GM18502 (cell line): ENCODE measurements around the gene PTCSC3.

Source experiments
- ATAC-seq: cut with Tn5 transposase; IDR thresholded peaks from one replicate; pipeline ENCODE4 v1.9.1; 2021; ENCODE audit warnings: mild to moderate bottlenecking; ENCODE audit not compliant: unreplicated experiment, poor library complexity

PTCSC3 gene

GRCh38 chr14:36176524-36176923 lies at the start of gene PTCSC3:
Gene PTCSC3 (minus strand): TSS chr14:36176722.
- ATAC-seq, result no peak

- no peak for ATAC-seq
These were observed 49.6 kb upstream of the PTCSC3 start for GRCh38 chr14:36226164-36226563.

GRCh38 chr14:36224176-36224575 lies 47.7 kb upstream of the PTCSC3 start:
- no peak for ATAC-seq

- no peak for ATAC-seq
These were observed 47.0 kb upstream of the PTCSC3 start for GRCh38 chr14:36223558-36223957.

- no peak for ATAC-seq
These were observed 46.5 kb upstream of the PTCSC3 start for GRCh38 chr14:36222952-36223468.

- no peak for ATAC-seq
These were observed 45.8 kb upstream of the PTCSC3 start for GRCh38 chr14:36222337-36222736.

- ATAC-seq, result no peak
These were observed 44.6 kb upstream of the PTCSC3 start for GRCh38 chr14:36221112-36221511.

- no peak for ATAC-seq
These were observed 41.2 kb upstream of the PTCSC3 start for GRCh38 chr14:36217732-36218131.

GRCh38 chr14:36217027-36217426 lies 40.5 kb upstream of the PTCSC3 start:
- ATAC-seq, result no peak

- no peak for ATAC-seq
These were observed 38.7 kb upstream of the PTCSC3 start for GRCh38 chr14:36215217-36215598.

GRCh38 chr14:36214476-36215216 lies 38.1 kb upstream of the PTCSC3 start:
- no peak for ATAC-seq

GRCh38 chr14:36212987-36213386 lies 36.5 kb upstream of the PTCSC3 start:
- no peak for ATAC-seq

- no peak for ATAC-seq
These were observed 36.1 kb upstream of the PTCSC3 start for GRCh38 chr14:36212577-36212976.

- ATAC-seq, result no peak
These were observed 32.3 kb upstream of the PTCSC3 start for GRCh38 chr14:36208690-36209278.

- no peak for ATAC-seq
These were observed 31.0 kb upstream of the PTCSC3 start for GRCh38 chr14:36207500-36207899.

GRCh38 chr14:36204461-36205073 lies 28.0 kb upstream of the PTCSC3 start:
- no peak for ATAC-seq

- ATAC-seq, result no peak
These were observed 21.9 kb upstream of the PTCSC3 start for GRCh38 chr14:36198378-36198777.

- no peak for ATAC-seq
These were observed 18.1 kb upstream of the PTCSC3 start for GRCh38 chr14:36194663-36195062.

- no peak for ATAC-seq
These were observed 16.0 kb upstream of the PTCSC3 start for GRCh38 chr14:36192530-36192929.

- ATAC-seq, result no peak
These were observed 6.9 kb upstream of the PTCSC3 start for GRCh38 chr14:36183402-36183801.

GRCh38 chr14:36181417-36181816 lies 4.9 kb upstream of the PTCSC3 start:
- no peak for ATAC-seq
